MM.1S (cell line): ENCODE data around the gene TRIL.

Experiments used
- EZH2 ChIP-seq: fragments of 300-600 bp; sonication (generic); optimal IDR thresholded peaks from 2 replicates; pipeline ENCODE3; 2017; ENCODE audit warnings: low read depth, mild to moderate bottlenecking, antibody characterized with exemption, low read length, mixed read lengths
- EZH2phosphoT487 ChIP-seq: fragments of 300-600 bp; sonication (generic); IDR thresholded peaks from 2 replicates; pipeline ENCODE4 v1.6.1; 2018; ENCODE audit warnings: antibody characterized with exemption, low read length
- TF ChIP-seq, protein P1 (sequence below): fragments of 300-600 bp; sonication (generic); IDR thresholded peaks from 2 replicates; pipeline ENCODE4 v1.5.1; 2016; ENCODE audit warnings: antibody characterized with exemption, low read length, mixed read lengths

DNA sequence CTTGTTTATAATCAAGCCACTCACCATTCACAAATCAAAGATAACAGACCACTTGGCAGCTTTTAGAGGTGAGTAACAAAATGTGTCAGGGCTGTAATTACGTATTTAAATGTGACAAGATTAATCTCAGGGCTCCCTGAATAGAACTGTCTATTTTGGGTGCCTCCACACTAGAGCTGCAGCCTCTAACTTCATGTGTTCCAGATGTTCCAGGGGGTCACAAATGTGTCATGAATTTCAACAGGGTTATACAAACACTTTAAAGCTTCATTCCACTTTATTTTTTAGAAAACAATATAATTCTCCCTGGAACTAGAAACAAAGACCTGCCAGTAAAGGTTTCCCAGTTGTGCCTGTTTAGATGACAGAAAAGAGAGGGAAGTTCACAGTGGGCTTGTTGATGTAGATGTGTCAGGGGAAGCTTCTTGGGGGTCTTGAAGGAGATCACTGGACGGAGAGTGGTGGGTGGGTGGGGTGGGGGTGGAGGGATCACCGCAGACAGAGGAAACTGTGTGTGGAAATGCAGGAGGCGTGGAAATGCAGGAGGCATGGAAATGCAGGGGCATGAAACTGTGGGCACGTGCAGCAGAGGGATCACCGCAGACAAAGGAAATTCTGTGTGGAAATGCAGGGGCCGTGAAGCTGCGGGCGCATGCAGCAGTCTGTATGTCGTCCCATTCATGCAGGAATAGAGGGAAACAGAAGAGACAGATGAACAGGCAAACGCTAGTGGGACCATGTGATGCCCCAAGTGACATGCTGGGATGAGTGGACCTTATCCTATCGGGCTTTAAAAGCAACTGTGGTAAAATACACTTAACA is 42.0 kb upstream of the TRIL start:
- TF ChIP-seq, protein P1, sequence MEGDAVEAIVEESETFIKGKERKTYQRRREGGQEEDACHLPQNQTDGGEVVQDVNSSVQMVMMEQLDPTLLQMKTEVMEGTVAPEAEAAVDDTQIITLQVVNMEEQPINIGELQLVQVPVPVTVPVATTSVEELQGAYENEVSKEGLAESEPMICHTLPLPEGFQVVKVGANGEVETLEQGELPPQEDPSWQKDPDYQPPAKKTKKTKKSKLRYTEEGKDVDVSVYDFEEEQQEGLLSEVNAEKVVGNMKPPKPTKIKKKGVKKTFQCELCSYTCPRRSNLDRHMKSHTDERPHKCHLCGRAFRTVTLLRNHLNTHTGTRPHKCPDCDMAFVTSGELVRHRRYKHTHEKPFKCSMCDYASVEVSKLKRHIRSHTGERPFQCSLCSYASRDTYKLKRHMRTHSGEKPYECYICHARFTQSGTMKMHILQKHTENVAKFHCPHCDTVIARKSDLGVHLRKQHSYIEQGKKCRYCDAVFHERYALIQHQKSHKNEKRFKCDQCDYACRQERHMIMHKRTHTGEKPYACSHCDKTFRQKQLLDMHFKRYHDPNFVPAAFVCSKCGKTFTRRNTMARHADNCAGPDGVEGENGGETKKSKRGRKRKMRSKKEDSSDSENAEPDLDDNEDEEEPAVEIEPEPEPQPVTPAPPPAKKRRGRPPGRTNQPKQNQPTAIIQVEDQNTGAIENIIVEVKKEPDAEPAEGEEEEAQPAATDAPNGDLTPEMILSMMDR: no peak
- TF ChIP-seq EZH2 (no peak), EZH2phosphoT487 (no peak)
